MCF 10A (cell line): ENCODE measurements around the gene KIR3DL2. TPM values are rescaled to one million over a fixed set of nuclear protein-coding genes. Genes with fewer than 3 reads are reported as not detected.
"Not testable (repeated sequence)": the region's sequence is repeated elsewhere in the genome, so short reads cannot be mapped to it uniquely, and the experiment has no call there.

Experiments
- BruUV-seq: library from RNA; stranded (reverse); fragments of 400-500 nt; replicated peaks from 2 replicates; lab custom pipeline; 2021; lab: Mats Ljungman, UMichigan
- CTCF ChIA-PET: fragments of 300-600 bp; sonication (Branson Sonifier 250); formaldehyde crosslinking; extraction: SDS; loops from one replicate; lab custom pipeline; 2021; ENCODE audit warnings: antibody characterized with exemption, inconsistent platforms; lab: Yijun Ruan, JAX
- POLR2A ChIA-PET: fragments of 300-600, 350-650 bp; sonication (Branson Sonifier 250); formaldehyde crosslinking; extraction: SDS; loops from one replicate; lab custom pipeline; 2020; ENCODE audit warnings: antibody characterized with exemption, inconsistent platforms; lab: Yijun Ruan, JAX
- DNase-seq: peaks from one replicate; pipeline ENCODE4 v3.0.0-alpha.2; 2018; ENCODE audit not compliant: unreplicated experiment
- H3K27ac Mint-ChIP-seq: one replicate; pipeline ENCODE4 v1.8.0; 2022; ENCODE audit warnings: mild to moderate bottlenecking, low read depth, mixed read lengths; ENCODE audit not compliant: unreplicated experiment
- H3K27me3 Mint-ChIP-seq: one replicate; pipeline ENCODE4 v1.8.0; 2022; ENCODE audit warnings: mixed read lengths; ENCODE audit not compliant: insufficient read depth, unreplicated experiment
- H3K36me3 Mint-ChIP-seq: one replicate; pipeline ENCODE4 v1.8.0; 2022; ENCODE audit warnings: mild to moderate bottlenecking, moderate library complexity, mixed read lengths; ENCODE audit not compliant: insufficient read depth, unreplicated experiment
- H3K4me1 Mint-ChIP-seq: one replicate; pipeline ENCODE4 v1.8.0; 2022; ENCODE audit warnings: mixed read lengths; ENCODE audit not compliant: insufficient read depth, unreplicated experiment
- H3K4me3 Mint-ChIP-seq: one replicate; pipeline ENCODE4 v1.8.0; 2022; ENCODE audit warnings: mild to moderate bottlenecking, moderate library complexity, mixed read lengths; ENCODE audit not compliant: unreplicated experiment
- H3K9me3 Mint-ChIP-seq: one replicate; pipeline ENCODE4 v1.8.0; 2022; ENCODE audit warnings: mixed read lengths; ENCODE audit not compliant: unreplicated experiment
- intact Hi-C: fragments of 100-400 bp; cut with micrococcal nuclease; formaldehyde crosslinking; loops from 2 replicates; pipeline ENCODE4 v1.14.1; 2022
- total RNA-seq: library from RNA; stranded (reverse); gene quantifications from 2 replicates; pipeline ENCODE4 v1.2.3, GENCODE V29; 2022
- TF ChIP-seq, protein P1 (sequence below): fragments of 200-600 bp; IDR thresholded peaks from one replicate; pipeline ENCODE4 v1.8.0; 2022; ENCODE audit warnings: antibody characterized with exemption, mild to moderate bottlenecking; ENCODE audit not compliant: unreplicated experiment

The KIR3DL2 gene
- total RNA-seq, 1 experiment from 2014 or later, result not detected

DNA sequence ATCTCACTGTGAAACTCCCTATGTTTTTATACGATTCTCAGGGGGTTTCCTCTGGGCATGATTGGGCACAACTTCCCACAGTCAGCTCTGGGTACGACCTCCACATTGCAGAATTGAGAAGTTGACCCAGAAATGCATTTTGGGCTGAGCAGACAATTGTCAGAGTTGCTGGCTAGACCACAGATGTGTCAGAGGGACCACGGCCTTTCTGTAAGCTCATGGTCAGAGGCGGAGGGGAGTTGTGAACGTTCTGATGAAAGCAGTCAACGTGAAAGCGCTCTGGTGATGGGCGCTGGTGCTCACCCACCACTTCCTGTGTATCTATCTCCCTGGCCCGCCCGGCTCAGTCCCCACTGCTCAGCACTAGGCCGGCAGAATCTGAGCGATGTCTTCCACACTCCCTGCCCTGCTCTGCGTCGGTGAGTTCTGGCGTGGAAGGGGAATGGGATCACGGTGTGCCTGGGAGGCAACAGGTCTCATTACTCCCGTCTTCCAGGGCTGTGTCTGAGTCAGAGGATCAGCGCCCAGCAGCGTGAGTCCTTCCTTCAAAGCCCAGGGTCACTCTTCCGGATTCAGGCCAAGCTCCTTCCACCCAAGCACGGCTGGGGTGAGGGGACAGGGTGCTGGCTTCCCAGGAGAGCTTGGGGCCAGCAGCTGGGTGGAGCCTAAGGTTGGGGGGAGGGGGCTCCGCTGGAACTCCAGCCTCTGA, 55.7 kb downstream of the KIR3DL2 start, which contains the start of gene NCR1:
Gene NCR1, plus strand, starts transcription at position 346 of the 709 bp plus-strand sequence. Its CDS starts 40 bp downstream, at position 386.
- peaks cover 14% of the 10 kb centered on the region for H3K9me3 Mint-ChIP-seq
- POLR2A ChIA-PET, result no interaction called here
- intact Hi-C loops, result no loop called here
- no peaks in the 10 kb centered on the region for H3K4me1 Mint-ChIP-seq
- H3K36me3 Mint-ChIP-seq, result no peaks in the 10 kb centered on the region
- H3K4me3 Mint-ChIP-seq, result no peak within 1 kb of the TSS
- H3K27me3 Mint-ChIP-seq, result no peaks in the 10 kb centered on the region
- no peak for DNase-seq
- BruUV-seq, result no TSS peak
- no peak within 1 kb of the TSS for H3K27ac Mint-ChIP-seq
- TF ChIP-seq, protein P1, sequence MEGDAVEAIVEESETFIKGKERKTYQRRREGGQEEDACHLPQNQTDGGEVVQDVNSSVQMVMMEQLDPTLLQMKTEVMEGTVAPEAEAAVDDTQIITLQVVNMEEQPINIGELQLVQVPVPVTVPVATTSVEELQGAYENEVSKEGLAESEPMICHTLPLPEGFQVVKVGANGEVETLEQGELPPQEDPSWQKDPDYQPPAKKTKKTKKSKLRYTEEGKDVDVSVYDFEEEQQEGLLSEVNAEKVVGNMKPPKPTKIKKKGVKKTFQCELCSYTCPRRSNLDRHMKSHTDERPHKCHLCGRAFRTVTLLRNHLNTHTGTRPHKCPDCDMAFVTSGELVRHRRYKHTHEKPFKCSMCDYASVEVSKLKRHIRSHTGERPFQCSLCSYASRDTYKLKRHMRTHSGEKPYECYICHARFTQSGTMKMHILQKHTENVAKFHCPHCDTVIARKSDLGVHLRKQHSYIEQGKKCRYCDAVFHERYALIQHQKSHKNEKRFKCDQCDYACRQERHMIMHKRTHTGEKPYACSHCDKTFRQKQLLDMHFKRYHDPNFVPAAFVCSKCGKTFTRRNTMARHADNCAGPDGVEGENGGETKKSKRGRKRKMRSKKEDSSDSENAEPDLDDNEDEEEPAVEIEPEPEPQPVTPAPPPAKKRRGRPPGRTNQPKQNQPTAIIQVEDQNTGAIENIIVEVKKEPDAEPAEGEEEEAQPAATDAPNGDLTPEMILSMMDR, result no peak
- CTCF ChIA-PET, result interaction anchor here (1.0 to 1.4 kb wide), 2 partner anchors 231 to 233 kb away, joined by 4 to 5 read pairs; no protein-coding TSS in a partner anchor

DNA sequence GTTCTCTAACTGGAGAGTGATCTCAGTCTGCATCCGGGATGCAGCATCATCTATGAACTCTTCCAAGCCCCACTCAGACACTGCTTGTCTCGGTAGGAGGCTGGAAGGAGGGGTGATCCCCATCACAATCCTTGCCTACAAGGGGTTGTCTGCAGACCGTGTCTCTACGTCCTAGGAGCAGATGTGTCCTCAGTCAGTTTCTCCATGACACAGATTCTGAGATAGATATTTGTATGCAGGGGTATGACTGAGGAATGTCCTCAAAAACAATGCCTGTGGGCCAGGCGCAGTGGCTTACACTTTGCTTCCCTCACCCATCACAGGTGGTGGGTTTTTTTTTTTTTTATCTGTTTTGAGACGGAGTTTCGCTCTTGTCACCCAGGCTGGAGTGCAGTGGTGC, 56.6 kb downstream of the KIR3DL2 start:
- CTCF ChIA-PET, result interaction anchor here (0.6 to 1.4 kb wide), 3 partner anchors 12 to 234 kb away, joined by 3 to 5 read pairs (median 4); no protein-coding TSS in a partner anchor

DNA sequence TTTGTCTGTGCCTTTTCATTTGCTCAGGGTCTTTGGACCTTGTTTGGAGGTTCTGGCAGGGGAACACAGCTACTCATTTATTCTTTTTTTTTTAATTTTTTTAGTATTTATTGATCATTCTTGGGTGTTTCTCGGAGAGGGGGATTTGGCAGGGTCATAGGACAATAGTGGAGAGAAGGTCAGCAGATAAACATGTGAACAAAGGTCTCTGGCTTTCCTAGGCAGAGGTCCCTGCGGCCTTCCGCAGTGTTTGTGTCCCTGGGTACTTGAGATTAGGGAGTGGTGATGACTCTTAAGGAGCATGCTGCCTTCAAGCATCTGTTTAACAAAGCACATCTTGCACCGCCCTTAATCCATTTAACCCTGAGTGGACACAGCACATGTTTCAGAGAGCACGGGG, 57.7 kb downstream of the KIR3DL2 start:
- intact Hi-C loops, H3K36me3 Mint-ChIP-seq, POLR2A ChIA-PET, H3K27me3 Mint-ChIP-seq, H3K4me1 Mint-ChIP-seq, H3K27ac Mint-ChIP-seq, BruUV-seq, H3K4me3 Mint-ChIP-seq, DNase-seq, CTCF ChIA-PET, H3K9me3 Mint-ChIP-seq: not testable (repeated sequence)

More for the DNA sequence above, 56.6 kb downstream of the KIR3DL2 start:
- Mint-ChIP-seq H3K27ac (no peak overlapping the region), H3K9me3 (peaks cover 14% of the 10 kb centered on the region), H3K4me1 (no peaks in the 10 kb centered on the region), H3K4me3 (no peak overlapping the region), H3K36me3 (no peaks in the 10 kb centered on the region), H3K27me3 (no peaks in the 10 kb centered on the region)
- no peak for DNase-seq
- TF ChIP-seq, protein P1, result no peak
- BruUV-seq, result no TSS peak
- POLR2A ChIA-PET, result no interaction called here
- intact Hi-C loops, result no loop called here

Other genes starting within 250 kb of the KIR3DL2 start
- not detected in 2 replicates for gene LILRB1, start 220.0 kb upstream of the KIR3DL2 start, total RNA-seq
- gene LILRB4, start 187.5 kb upstream of the KIR3DL2 start, total RNA-seq, result not detected in 2 replicates
- gene KIR3DL3, start 126.0 kb upstream of the KIR3DL2 start, total RNA-seq, result not detected in 2 replicates
- not detected in 2 replicates for gene KIR2DL3, start 111.9 kb upstream of the KIR3DL2 start, total RNA-seq
- gene KIR2DL1, start 80.7 kb upstream of the KIR3DL2 start, total RNA-seq, result not detected in 2 replicates
- gene KIR2DL4, start 46.8 kb upstream of the KIR3DL2 start, total RNA-seq, result not detected in 2 replicates
- gene KIR3DL1, start 34.0 kb upstream of the KIR3DL2 start, total RNA-seq, result not detected in 2 replicates
- not detected in 2 replicates for gene KIR2DS4, start 17.8 kb upstream of the KIR3DL2 start, total RNA-seq
- not detected in 2 replicates for gene FCAR, start 23.8 kb downstream of the KIR3DL2 start, total RNA-seq
- gene NCR1, start 55.7 kb downstream of the KIR3DL2 start, total RNA-seq, result not detected in 2 replicates
- not detected in 2 replicates for gene NLRP7, start 97.1 kb downstream of the KIR3DL2 start, total RNA-seq
- gene NLRP2, start 115.9 kb downstream of the KIR3DL2 start, total RNA-seq, result not detected in 2 replicates
- gene GP6, start 187.8 kb downstream of the KIR3DL2 start, total RNA-seq, result 0.27 TPM in 1 of 2 replicates, not detected in the other
- 20.2 and 25.8 TPM in 2 replicates for gene RDH13, start 212.7 kb downstream of the KIR3DL2 start, total RNA-seq
- 9.9 and 17.9 TPM in 2 replicates for gene EPS8L1, start 225.4 kb downstream of the KIR3DL2 start, total RNA-seq